GM12878 (cell line): ENCODE data around the gene KHDRBS1.

Experiments used
- CTCF ChIP-seq, 3 experiments: IDR thresholded peaks in 2 of 3; conservative IDR thresholded peaks in 1 of 3; 2 replicates each; pipeline ENCODE4 v1.5.1; 2011; ENCODE audit warnings: low read depth in 3 of 3, low read length in 3 of 3, mild to moderate bottlenecking in 3 of 3, control low read depth in 2 of 3, moderate library complexity in 2 of 3, inconsistent platforms in 1 of 3, mixed read lengths in 1 of 3; ENCODE audit not compliant: control insufficient read depth in 2 of 3, insufficient read depth in 1 of 3; ENCODE audit errors: extremely low read depth in 1 of 3
- MAX ChIP-seq: IDR thresholded peaks from 2 replicates; pipeline ENCODE4 v1.6.1; 2012; ENCODE audit warnings: low read depth, low read length, improper control_type of control experiment
- MYC ChIP-seq: IDR thresholded peaks from 2 replicates; pipeline ENCODE4 v1.6.1; 2011; ENCODE audit warnings: mild to moderate bottlenecking, low read length, moderate library complexity, inconsistent platforms; ENCODE audit not compliant: insufficient read depth, insufficient replicate concordance, insufficient read length, severe bottlenecking
- PAX5 ChIP-seq: IDR thresholded peaks from 2 replicates; pipeline ENCODE4 v1.6.1; 2011; ENCODE audit warnings: low read depth, low read length, borderline replicate concordance
- PML ChIP-seq: IDR thresholded peaks from 2 replicates; pipeline ENCODE4 v1.6.1; 2012; ENCODE audit warnings: low read length, inconsistent platforms
- POLR2AphosphoS5 ChIP-seq: IDR thresholded peaks from 2 replicates; pipeline ENCODE4 v1.6.1; 2011; ENCODE audit warnings: mild to moderate bottlenecking, low read length, inconsistent platforms
- REST ChIP-seq: IDR thresholded peaks from 2 replicates; pipeline ENCODE4 v1.6.1; 2012; ENCODE audit warnings: mild to moderate bottlenecking, low read depth, low read length
- TAF1 ChIP-seq: IDR thresholded peaks from 2 replicates; pipeline ENCODE4 v1.6.1; 2011; ENCODE audit warnings: mild to moderate bottlenecking, low read depth, low read length, borderline replicate concordance
- YY1 ChIP-seq: IDR thresholded peaks from 2 replicates; pipeline ENCODE4 v1.6.1; 2011; ENCODE audit warnings: low read depth, mild to moderate bottlenecking, low read length

GRCh38 chr1:31987135-31987619 lies 26.5 kb upstream of the KHDRBS1 start:
- TF ChIP-seq MAX (no peak), PAX5 (no peak), CTCF (IDR thresholded peaks at IDR 0.05 in 2 of 3, conservative IDR thresholded peaks at IDR 0.05 in 1 of 3; ENCODE audit: control insufficient read depth in 2 of 3, extremely low read depth in 1 of 3, insufficient read depth in 1 of 3, low read depth in 3 of 3, low read length in 3 of 3) (no peak), POLR2AphosphoS5 (no peak), TAF1 (no peak), REST (no peak), MYC (no peak), YY1 (no peak), PML (no peak)
